ENCODE results near the gene PDCD1. TPM values are rescaled to one million over a fixed set of nuclear protein-coding genes. Genes with fewer than 3 reads are reported as not detected.
A peak's percentile ranks its signal among the peaks of the same experiment; 100 is the strongest.

The PDCD1 gene
- total RNA-seq, 4 donors from 2014 or later, result 0.49 to 2.3 (median 1.1) TPM

DNA sequence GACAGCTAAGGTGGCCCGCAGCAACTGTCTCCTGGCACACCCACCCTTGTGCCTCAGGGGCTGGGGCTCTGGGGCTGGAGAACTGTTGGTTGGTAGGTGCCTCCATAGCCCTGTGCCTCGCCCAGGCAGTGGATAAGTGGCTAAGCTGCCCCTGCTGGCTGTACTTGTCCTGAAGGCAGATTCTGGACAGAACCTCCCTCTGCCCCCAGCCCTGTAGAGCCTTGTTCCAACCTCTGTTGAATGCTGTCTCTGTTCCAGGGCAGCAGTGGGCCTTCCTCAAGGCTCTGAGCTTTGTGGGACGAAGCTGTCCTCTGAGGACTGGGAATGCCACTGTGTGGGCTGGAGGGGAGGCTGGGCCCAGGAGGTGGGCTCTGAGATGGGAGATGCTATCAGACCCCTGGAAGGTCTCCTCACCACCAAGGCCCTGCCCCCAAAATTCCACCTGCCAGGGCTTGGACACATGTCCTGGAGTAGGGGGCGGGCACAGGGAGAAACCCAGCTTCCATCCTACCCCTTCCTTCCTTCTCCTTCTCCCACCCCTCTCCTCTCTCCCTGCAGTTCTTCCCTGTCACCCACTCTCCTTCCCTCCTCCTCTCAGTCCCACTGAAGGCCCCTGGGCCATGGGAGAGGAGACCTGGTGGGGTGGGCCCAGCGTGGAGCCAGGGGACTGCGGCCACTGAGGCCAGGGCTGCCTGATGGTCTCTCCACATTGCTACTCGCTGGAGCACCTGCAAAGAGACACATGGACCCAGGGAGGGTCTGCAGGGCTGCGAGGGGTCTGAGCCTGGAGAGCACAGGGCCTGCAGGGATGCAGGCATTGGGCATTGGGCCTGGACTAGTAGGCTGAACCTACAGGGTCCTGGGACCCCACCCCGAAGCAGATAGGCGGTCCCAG lies 1.7 kb upstream of the PDCD1 start:
- 88 to 94% methylated on average over 6 to 8 of the region's 10 CpGs for WGBS, 2 donors
- DNase-seq, result no peak
- H3K27me3 ChIP-seq, result peaks cover 6% of the 10 kb centered on the region
- TF ChIP-seq, protein P1, sequence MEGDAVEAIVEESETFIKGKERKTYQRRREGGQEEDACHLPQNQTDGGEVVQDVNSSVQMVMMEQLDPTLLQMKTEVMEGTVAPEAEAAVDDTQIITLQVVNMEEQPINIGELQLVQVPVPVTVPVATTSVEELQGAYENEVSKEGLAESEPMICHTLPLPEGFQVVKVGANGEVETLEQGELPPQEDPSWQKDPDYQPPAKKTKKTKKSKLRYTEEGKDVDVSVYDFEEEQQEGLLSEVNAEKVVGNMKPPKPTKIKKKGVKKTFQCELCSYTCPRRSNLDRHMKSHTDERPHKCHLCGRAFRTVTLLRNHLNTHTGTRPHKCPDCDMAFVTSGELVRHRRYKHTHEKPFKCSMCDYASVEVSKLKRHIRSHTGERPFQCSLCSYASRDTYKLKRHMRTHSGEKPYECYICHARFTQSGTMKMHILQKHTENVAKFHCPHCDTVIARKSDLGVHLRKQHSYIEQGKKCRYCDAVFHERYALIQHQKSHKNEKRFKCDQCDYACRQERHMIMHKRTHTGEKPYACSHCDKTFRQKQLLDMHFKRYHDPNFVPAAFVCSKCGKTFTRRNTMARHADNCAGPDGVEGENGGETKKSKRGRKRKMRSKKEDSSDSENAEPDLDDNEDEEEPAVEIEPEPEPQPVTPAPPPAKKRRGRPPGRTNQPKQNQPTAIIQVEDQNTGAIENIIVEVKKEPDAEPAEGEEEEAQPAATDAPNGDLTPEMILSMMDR (IDR thresholded peaks at IDR 0.05), result no peak
- TF ChIP-seq POLR2A (IDR thresholded peaks at IDR 0.05), result no peak
- peak overlapping the region; percentile 15 to 74 (median 73) for H3K27ac ChIP-seq
- no peaks in the 10 kb centered on the region for H3K9me3 ChIP-seq
- peaks cover 14 to 27% of the 10 kb centered on the region in 2 donors for H3K4me1 ChIP-seq
- no peaks in the 10 kb centered on the region for H3K36me3 ChIP-seq
- intact Hi-C loops (cut with DNase I), result no loop called here
- no peak overlapping the region for H3K4me3 ChIP-seq (replicated peaks in 1 of 3)

DNA sequence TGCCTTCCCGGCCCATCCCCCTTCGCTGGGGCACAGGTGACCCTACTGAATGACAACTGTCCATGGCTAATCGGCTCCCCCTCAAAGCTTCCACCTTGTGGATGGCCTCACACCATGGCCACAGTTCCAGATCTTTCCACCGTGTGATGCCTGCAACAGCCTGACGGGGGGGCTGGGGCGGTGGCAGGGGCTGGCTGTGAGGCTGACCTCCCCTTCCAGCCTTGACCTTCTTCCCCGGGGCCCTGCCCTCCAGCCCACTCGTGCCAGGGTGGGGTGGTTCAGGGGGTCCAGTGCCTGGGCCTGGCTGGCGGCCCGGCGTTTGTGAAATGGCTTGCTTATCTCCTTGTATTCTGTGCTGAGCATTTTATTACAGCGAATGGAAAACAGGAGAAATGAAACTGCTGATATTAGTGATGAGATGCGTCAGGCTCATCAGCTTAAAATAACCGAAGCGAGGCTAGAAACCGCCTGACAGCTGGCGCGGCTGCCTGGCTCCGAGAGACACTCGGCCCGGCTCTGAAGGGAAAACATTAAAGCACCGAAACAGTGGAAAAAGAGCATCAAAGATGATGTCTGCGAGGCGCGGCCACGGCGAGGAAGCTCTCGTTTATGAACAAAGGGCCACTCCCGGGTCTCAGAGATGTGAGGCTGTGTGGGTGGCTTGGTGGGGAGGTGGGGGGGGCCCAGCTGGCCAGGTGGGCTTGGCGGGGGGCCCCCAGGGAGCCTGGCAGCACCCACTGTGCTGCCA lies 916 bp upstream of the PDCD1 start:
- WGBS, 2 donors, result 49 to 61% methylated on average over 29 of the region's 30 CpGs
- TF ChIP-seq, protein P1 (IDR thresholded peaks at IDR 0.05), result no peak
- no peak for TF ChIP-seq POLR2A (IDR thresholded peaks at IDR 0.05)
- H3K4me3 ChIP-seq (replicated peaks in 1 of 3), result peak overlapping the region in 1 of 3 donors; percentile 5
- peak overlapping the region; percentile 42 to 74 (median 73) for H3K27ac ChIP-seq
- DNase-seq, result no peak
- intact Hi-C loops (cut with DNase I), result no loop called here
- peaks cover 6% of the 10 kb centered on the region for H3K27me3 ChIP-seq
- peaks cover 14 to 27% of the 10 kb centered on the region in 2 donors for H3K4me1 ChIP-seq
- no peaks in the 10 kb centered on the region for H3K9me3 ChIP-seq
- no peaks in the 10 kb centered on the region for H3K36me3 ChIP-seq

DNA sequence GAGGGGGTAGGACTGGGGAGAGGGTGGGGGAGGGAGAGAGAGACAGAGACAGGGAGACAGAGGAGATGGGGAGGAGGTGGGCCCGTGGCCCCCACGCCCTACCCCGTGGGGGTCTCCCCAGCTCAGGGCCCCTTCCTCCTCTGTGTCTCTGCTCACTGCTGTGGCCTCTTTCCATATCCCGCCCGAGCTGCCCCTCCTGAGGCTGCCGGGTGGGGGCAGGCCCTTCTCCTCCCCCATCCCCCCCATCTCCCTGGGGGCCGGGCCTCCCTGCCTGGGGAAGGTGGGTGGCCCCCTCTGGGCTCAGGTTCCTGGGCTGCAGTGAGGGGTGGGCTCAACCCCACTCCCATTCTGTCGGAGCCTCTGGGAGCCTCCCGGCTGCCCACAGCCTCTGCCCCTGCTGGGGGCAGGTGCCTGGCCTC lies 332 bp upstream of the PDCD1 start:
- H3K27ac ChIP-seq, result peak overlapping the region in 2 of 3 donors; percentile 61 to 74
- intact Hi-C loops (cut with DNase I), result no loop called here
- no peak overlapping the region for H3K4me3 ChIP-seq (replicated peaks in 1 of 3)
- peaks cover 14 to 27% of the 10 kb centered on the region in 2 donors for H3K4me1 ChIP-seq
- WGBS, 2 donors, result 40 to 41% methylated on average over 7 to 8 of the region's 9 CpGs
- DNase-seq, result no peak
- no peak for TF ChIP-seq POLR2A (IDR thresholded peaks at IDR 0.05)
- TF ChIP-seq, protein P1 (IDR thresholded peaks at IDR 0.05), result no peak
- H3K27me3 ChIP-seq, result peaks cover 6% of the 10 kb centered on the region
- H3K36me3 ChIP-seq, result no peaks in the 10 kb centered on the region
- no peaks in the 10 kb centered on the region for H3K9me3 ChIP-seq

DNA sequence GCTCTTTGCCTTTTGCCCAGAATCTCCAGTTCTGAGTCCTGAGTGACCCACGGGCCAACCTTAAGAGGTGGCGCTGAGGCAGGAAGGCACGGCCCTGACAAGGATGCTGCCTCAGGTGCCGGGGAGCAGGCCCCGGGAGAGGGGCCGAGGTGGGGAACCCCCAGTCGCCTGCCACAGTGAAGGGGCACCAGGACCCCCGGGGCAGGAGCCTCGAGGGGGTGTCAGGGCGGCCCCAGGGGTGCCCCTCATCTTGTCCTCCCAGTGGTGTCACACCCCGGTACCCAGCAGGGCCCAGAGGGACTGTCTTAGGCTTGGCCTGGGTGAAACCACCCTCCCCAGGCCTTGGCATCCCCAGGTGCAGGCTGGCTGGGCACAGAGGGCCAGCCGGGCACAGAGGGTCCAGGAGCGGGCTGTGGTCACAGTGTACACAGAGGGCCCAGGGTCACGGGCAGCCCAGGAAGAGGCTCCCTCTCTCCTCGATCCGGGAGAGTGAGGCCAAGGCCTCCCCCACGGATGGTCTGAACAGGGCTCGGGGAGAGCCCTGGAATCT lies 1.0 kb downstream of the PDCD1 start:
- no peaks in the 10 kb centered on the region for H3K9me3 ChIP-seq
- WGBS, 2 donors, result 91 to 92% methylated on average over 14 to 16 of the region's 18 CpGs
- no peak overlapping the region for H3K4me3 ChIP-seq (replicated peaks in 1 of 3)
- no peak overlapping the region for H3K27ac ChIP-seq
- H3K4me1 ChIP-seq, result peaks cover 14 to 21% of the 10 kb centered on the region in 2 donors
- TF ChIP-seq POLR2A (IDR thresholded peaks at IDR 0.05), result no peak
- TF ChIP-seq, protein P1 (IDR thresholded peaks at IDR 0.05), result no peak
- DNase-seq, result no peak
- H3K27me3 ChIP-seq, result no peaks in the 10 kb centered on the region
- no peaks in the 10 kb centered on the region for H3K36me3 ChIP-seq
- intact Hi-C loops (cut with DNase I), result no loop called here

Data from thyroid gland (tissue), 4 donors.